PC-3 (cell line): ENCODE results near the gene HMGA1. TPM values are rescaled to one million over a fixed set of nuclear protein-coding genes. Genes with fewer than 3 reads are reported as not detected.

ENCODE experiments used
- ATAC-seq: fragments of 200-7000 bp; cut with Tn5 transposase; 2 replicates; pipeline ENCODE4 v1.9.1; 2020; ENCODE audit warnings: mild to moderate bottlenecking, moderate library complexity
- BruUV-seq: library from RNA; stranded (reverse); fragments of 400-500 nt; replicated peaks from 2 replicates; lab custom pipeline; 2021; lab: Mats Ljungman, UMichigan
- CTCF ChIA-PET: fragments of 300-600 bp; sonication (Branson Sonifier 250); formaldehyde crosslinking; loops from one replicate; lab custom pipeline; 2022; ENCODE audit warnings: antibody characterized with exemption; lab: Charles Lee
- POLR2A ChIA-PET: fragments of 300-600 bp; sonication (Branson Sonifier 250); formaldehyde crosslinking; loops from one replicate; lab custom pipeline; 2022; ENCODE audit warnings: antibody characterized with exemption; ENCODE audit not compliant: unreplicated experiment; lab: Charles Lee
- DNase-seq: peaks from one replicate; pipeline ENCODE4 v3.0.0-alpha.2; 2015
- H2AFZ ChIP-seq: fragments of 300-600 bp; sonication (generic); 2 replicates; pipeline ENCODE4 v1.6.0; 2016; ENCODE audit warnings: antibody characterized with exemption, low read length
- H3F3A ChIP-seq: fragments of 300-600 bp; sonication (generic); one replicate; pipeline ENCODE4 v1.6.0; 2017; ENCODE audit warnings: antibody characterized with exemption, low read length, control low read depth, mild to moderate bottlenecking; ENCODE audit not compliant: unreplicated experiment
- H3K27ac ChIP-seq: fragments of 300-600 bp; sonication (generic); 2 replicates; pipeline ENCODE4 v1.5.1; 2016; ENCODE audit warnings: mild to moderate bottlenecking, low read length
- H3K27me3 ChIP-seq: fragments of 300-600 bp; sonication (generic); 2 replicates; pipeline ENCODE4 v1.6.1; 2016; ENCODE audit warnings: low read length, mixed read lengths
- H3K36me3 ChIP-seq: fragments of 300-600 bp; sonication (generic); 2 replicates; pipeline ENCODE4 v1.6.1; 2016; ENCODE audit warnings: low read depth, mixed run types, low read length, mixed read lengths
- H3K4me1 ChIP-seq: fragments of 300-600 bp; sonication (generic); 2 replicates; pipeline ENCODE4 v1.5.1; 2016; ENCODE audit warnings: low read length; ENCODE audit not compliant: insufficient read depth
- H3K4me2 ChIP-seq: fragments of 300-600 bp; sonication (generic); 2 replicates; pipeline ENCODE4 v1.6.0; 2016; ENCODE audit warnings: low read length
- H3K4me3 ChIP-seq: fragments of 300-600 bp; sonication (generic); 2 replicates; pipeline ENCODE4 v1.5.1; 2016; ENCODE audit warnings: mild to moderate bottlenecking, low read length, mixed read lengths
- H3K79me2 ChIP-seq: fragments of 300-600 bp; sonication (generic); 2 replicates; pipeline ENCODE4 v1.6.1; 2017; ENCODE audit warnings: low read length, mixed read lengths
- H3K9ac ChIP-seq: fragments of 300-600 bp; sonication (generic); 2 replicates; pipeline ENCODE4 v1.6.0; 2016; ENCODE audit warnings: mild to moderate bottlenecking, low read length
- H3K9me2 ChIP-seq: fragments of 300-600 bp; sonication (generic); replicated peaks from 2 replicates; pipeline ENCODE4 v1.6.1; 2016; ENCODE audit warnings: mixed run types, low read length, mixed read lengths
- H3K9me3 ChIP-seq: fragments of 300-600 bp; sonication (generic); 2 replicates; pipeline ENCODE4 v1.6.1; 2016; ENCODE audit warnings: low read length, mixed read lengths
- H4K20me1 ChIP-seq: fragments of 300-600 bp; sonication (generic); 2 replicates; pipeline ENCODE4 v1.6.1; 2016; ENCODE audit warnings: low read length, mixed read lengths
- CTCF ChIP-seq: fragments of 300-600 bp; sonication (generic); conservative IDR thresholded peaks from 2 replicates; pipeline ENCODE4 v1.5.1; 2017; ENCODE audit warnings: antibody characterized with exemption, low read depth, mild to moderate bottlenecking, low read length
- EZH2 ChIP-seq: fragments of 300-600 bp; sonication (generic); IDR thresholded peaks from one replicate; pipeline ENCODE4 v1.6.1; 2017; ENCODE audit warnings: antibody characterized with exemption, mild to moderate bottlenecking, low read length; ENCODE audit not compliant: unreplicated experiment
- EZH2phosphoT487 ChIP-seq: fragments of 300-600 bp; sonication (generic); IDR thresholded peaks from 2 replicates; pipeline ENCODE4 v1.6.1; 2018; ENCODE audit warnings: mild to moderate bottlenecking, antibody characterized with exemption, low read length, borderline replicate concordance
- intact Hi-C: fragments of 100-400 bp; cut with micrococcal nuclease; formaldehyde crosslinking; loops from 2 replicates; pipeline ENCODE4 v1.9.0; 2023
- total RNA-seq: library from RNA; depleted of rRNA; stranded (reverse); fragments of >200 nt; gene quantifications from 2 replicates; pipeline ENCODE4 v1.2.3, GENCODE V29; 2014

HMGA1 gene
- total RNA-seq, 1 experiment from 2014 or later, result 1,115 TPM

- H3K9me2 ChIP-seq, result no peaks in the 10 kb centered on the region
- H3K36me3 ChIP-seq, result no peaks in the 10 kb centered on the region
- peak overlapping the region; percentile 88 for H3K27ac ChIP-seq
- peak; percentile 97 for DNase-seq
- H2AFZ ChIP-seq, result peak overlapping the region; percentile 80
- peak overlapping the region; percentile 68 for H3K4me3 ChIP-seq
- no peaks in the 10 kb centered on the region for H3K27me3 ChIP-seq
- H3F3A ChIP-seq, result peaks cover 4% of the 10 kb centered on the region
- H3K4me2 ChIP-seq, result peak overlapping the region; percentile 93
- TSS peak; percentile 86 for BruUV-seq
- peaks cover 46% of the 10 kb centered on the region for H3K4me1 ChIP-seq
- ATAC-seq, result peak; percentile 86
- ChIA-PET POLR2A (interaction anchor here (0.6 to 1.0 kb wide), 2 partner anchors 12 to 24 kb away, joined by 3 to 29 read pairs; partner anchors contain the start of gene HMGA1), CTCF (interaction anchor here (0.5 to 1.2 kb wide), 5 partner anchors 10 to 925 kb away, joined by 3 to 5 read pairs (median 4); partner anchors contain the start of gene HMGA1)
- intact Hi-C loops, result no loop called here
- H3K9me3 ChIP-seq, result no peaks in the 10 kb centered on the region
- H3K79me2 ChIP-seq, result no peaks in the 10 kb centered on the region
- no peaks in the 10 kb centered on the region for H4K20me1 ChIP-seq
- H3K9ac ChIP-seq, result peak overlapping the region; percentile 83
- TF ChIP-seq EZH2phosphoT487 (no peak), EZH2 (no peak), CTCF (no peak)
These were observed 12.4 kb upstream of the HMGA1 start for GRCh38 chr6:34223956-34224940.

- Histone ChIP-seq H3K79me2 (no peaks in the 10 kb centered on the region), H3K27ac (no peak overlapping the region), H3K4me1 (peaks cover 47% of the 10 kb centered on the region), H3K9me2 (no peaks in the 10 kb centered on the region), H3K27me3 (no peaks in the 10 kb centered on the region), H3K4me2 (no peak overlapping the region), H3K4me3 (no peak overlapping the region), H3K9ac (no peak overlapping the region), H3K9me3 (no peaks in the 10 kb centered on the region), H4K20me1 (no peaks in the 10 kb centered on the region), H3K36me3 (no peaks in the 10 kb centered on the region), H2AFZ (no peak overlapping the region), H3F3A (peaks cover 5% of the 10 kb centered on the region)
- DNase-seq, result no peak
- ATAC-seq, result no peak
- intact Hi-C loops, result no loop called here
- no peak for TF ChIP-seq EZH2phosphoT487
- TF ChIP-seq CTCF, result no peak
- POLR2A ChIA-PET, result no interaction called here
- CTCF ChIA-PET, result no interaction called here
- no TSS peak for BruUV-seq
These were observed 11.1 kb upstream of the HMGA1 start for GRCh38 chr6:34225551-34225950.

- H2AFZ ChIP-seq, result no peak overlapping the region
- ATAC-seq, result no peak
- H3K27ac ChIP-seq, result no peak overlapping the region
- no peak overlapping the region for H3K4me2 ChIP-seq
- CTCF ChIA-PET, result no interaction called here
- POLR2A ChIA-PET, result no interaction called here
- no peak for TF ChIP-seq EZH2
- peaks cover 8% of the 10 kb centered on the region for H3F3A ChIP-seq
- H3K4me1 ChIP-seq, result peaks cover 47% of the 10 kb centered on the region
- H3K9me2 ChIP-seq, result no peaks in the 10 kb centered on the region
- H3K4me3 ChIP-seq, result no peak overlapping the region
- no peaks in the 10 kb centered on the region for H3K79me2 ChIP-seq
- no peaks in the 10 kb centered on the region for H4K20me1 ChIP-seq
- intact Hi-C loops, result no loop called here
- no peaks in the 10 kb centered on the region for H3K36me3 ChIP-seq
- no TSS peak for BruUV-seq
- no peak for DNase-seq
- no peaks in the 10 kb centered on the region for H3K9me3 ChIP-seq
- H3K9ac ChIP-seq, result no peak overlapping the region
- no peaks in the 10 kb centered on the region for H3K27me3 ChIP-seq
These were observed 10.6 kb upstream of the HMGA1 start for GRCh38 chr6:34226066-34226465.
